ENCODE measurements around the gene ATPAF2.

The ATPAF2 gene

DNA sequence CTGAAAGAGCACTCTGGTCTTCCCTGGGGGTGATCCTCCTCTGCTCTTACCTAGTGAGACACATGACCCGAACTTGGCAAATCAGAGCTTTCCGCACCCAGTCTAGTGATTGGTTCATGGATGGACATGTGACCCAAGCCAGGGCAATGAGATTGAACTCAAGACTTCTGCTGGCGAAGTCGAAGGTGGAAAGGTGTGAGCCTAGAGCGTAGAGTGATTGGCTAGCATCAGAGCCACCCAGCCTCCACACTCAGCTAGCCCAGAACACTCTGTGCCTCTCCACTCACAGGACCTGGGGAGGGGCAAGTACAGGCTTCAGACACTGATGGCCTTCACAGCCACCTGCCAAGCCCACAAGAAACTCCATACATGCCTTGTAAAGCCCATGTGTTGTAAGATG lies 17.6 kb downstream of the ATPAF2 start:
- no peak overlapping the region for H3K4me3 ChIP-seq (ENCODE audit: low read depth, low read length)
- TF ChIP-seq CTCF (IDR thresholded peaks at IDR 0.05; ENCODE audit: borderline replicate concordance, insufficient read depth, low read depth, low read length), result no peak

DNA sequence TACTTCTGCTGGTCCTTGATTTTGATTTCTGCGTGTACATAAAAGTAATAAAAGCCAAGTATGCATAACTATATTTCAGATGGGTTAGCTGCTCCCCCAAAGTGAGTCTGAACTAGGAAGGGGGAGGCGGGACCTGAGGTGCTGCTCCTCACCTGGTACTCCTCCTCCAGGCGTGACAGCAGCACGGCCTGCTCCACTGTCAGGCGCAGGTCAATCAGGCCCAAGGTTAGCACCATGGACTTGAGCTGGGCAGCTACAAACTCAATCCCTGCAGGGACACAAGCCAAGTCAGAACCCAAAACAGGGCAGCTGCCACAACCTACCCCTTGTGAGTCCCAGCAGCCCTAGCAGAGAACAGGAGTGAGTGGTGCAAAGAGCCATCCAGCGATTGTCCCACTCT lies 18.0 kb downstream of the ATPAF2 start:
- no peak overlapping the region for H3K4me3 ChIP-seq (ENCODE audit: low read depth, low read length)
- no peak for TF ChIP-seq CTCF (IDR thresholded peaks at IDR 0.05; ENCODE audit: borderline replicate concordance, insufficient read depth, low read depth, low read length)

DNA sequence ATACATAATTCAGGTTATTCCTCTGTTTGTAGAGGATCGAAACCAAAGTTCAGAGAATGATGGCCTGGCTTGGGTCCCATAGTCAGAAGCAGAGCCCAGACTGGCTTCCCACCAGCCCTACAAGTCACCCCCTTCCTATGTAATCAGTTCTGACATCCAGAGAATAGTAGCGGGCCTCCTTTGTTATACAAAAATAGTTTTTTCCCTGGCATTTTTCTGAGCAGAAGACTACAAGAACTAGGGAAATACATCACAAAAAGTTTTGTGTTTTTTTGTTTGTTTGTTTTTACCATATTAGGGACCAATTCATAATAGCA lies 19.2 kb downstream of the ATPAF2 start:
- TF ChIP-seq CTCF (IDR thresholded peaks at IDR 0.05; ENCODE audit: borderline replicate concordance, insufficient read depth, low read depth, low read length), result no peak
- H3K4me3 ChIP-seq (ENCODE audit: low read depth, low read length), result no peak overlapping the region

DNA sequence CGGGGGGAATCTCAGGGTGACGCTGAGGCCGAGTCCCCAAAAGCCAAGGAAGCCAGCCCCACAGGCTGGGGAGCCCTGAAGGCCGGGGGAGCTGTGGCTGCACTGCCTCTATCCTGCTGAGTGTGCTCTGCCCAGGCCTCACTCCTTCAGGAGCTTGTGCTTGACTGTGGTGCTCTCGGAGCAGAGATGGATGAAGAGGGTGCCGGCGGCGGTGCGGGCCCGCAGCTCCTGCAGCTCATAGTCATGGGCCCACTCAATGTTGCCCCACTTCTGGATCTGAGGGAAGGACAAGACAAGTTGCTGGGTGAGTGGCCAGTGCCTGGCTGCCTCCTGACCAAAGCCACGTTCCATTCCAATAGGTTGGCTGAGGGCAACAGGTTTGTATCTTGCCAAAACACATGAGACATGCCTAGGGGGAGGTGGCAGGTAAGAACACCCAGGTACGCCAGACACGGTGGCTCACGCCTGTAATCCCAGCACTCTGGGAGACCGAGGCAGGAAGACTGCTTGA lies 20.5 kb downstream of the ATPAF2 start:
- H3K4me3 ChIP-seq (ENCODE audit: low read depth, low read length), result no peak overlapping the region
- TF ChIP-seq CTCF (IDR thresholded peaks at IDR 0.05; ENCODE audit: borderline replicate concordance, insufficient read depth, low read depth, low read length), result no peak

- no peak for TF ChIP-seq CTCF (IDR thresholded peaks at IDR 0.05; ENCODE audit: borderline replicate concordance, insufficient read depth, low read depth, low read length)
- H3K4me3 ChIP-seq (ENCODE audit: low read depth, low read length), result no peak overlapping the region
Measured at GRCh38 chr17:18017958-18018357, 21.0 kb downstream of the ATPAF2 start.

GRCh38 chr17:18016426-18016825 lies 22.5 kb downstream of the ATPAF2 start:
- TF ChIP-seq CTCF (IDR thresholded peaks at IDR 0.05; ENCODE audit: borderline replicate concordance, insufficient read depth, low read depth, low read length), result no peak
- no peak overlapping the region for H3K4me3 ChIP-seq (ENCODE audit: low read depth, low read length)

DNA sequence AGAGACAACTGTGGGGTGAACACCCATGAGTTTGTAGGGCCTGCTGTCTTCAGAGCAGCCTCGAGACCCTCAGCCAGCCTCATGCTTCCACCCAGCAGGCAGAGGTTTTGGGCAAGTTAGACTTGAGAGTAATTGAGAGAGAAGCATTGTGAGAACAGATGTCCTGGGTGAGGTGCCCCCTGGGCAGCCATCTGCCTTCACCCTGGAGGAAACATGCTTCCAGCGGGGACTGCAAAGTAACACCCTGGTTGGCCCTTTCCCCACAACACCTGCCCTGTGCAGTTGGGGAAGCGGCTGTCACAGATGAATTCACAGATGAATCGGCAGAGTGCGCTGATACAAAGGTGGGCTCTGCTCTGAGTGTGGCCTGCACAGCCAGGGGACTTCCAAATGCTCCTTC lies 23.4 kb downstream of the ATPAF2 start:
- no peak for TF ChIP-seq CTCF (IDR thresholded peaks at IDR 0.05; ENCODE audit: borderline replicate concordance, insufficient read depth, low read depth, low read length)
- no peak overlapping the region for H3K4me3 ChIP-seq (ENCODE audit: low read depth, low read length)

Data from GM12875 (cell line).